Measurements from ENCODE around the gene ATXN2.

DNA sequence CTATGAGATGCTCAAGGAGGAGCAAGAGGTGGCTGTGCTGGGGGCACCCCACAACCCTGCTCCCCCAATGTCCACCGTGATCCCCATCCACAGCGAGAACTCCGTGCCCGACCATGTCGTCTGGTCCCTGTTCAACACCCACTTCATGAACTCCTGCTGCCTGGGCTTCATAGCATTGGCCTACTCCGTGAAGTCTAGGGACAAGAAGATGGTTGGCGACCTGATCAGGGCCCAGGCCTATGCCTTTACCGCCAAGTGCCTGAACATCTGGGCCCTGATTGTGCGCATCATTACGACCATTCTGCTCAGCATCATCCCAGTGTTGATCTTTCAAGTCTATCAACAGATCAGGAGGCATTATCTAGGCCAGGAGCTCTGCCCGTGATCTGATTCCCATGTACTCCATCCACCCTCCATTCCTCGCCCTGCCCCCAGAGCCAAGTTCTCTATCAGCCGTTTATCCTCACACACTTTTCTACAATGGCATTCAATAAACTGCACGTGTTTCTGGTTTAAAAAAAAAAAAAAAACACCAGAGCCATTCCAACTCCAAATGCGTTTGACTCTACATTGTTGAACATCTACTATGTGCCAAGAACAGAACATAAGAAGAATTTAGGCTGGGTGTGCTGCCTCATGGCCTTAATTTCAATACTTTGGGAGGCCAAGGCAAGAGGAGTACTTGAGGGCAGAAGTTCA lies 17.5 kb downstream of the ATXN2 start:
- TF ChIP-seq, protein P1, sequence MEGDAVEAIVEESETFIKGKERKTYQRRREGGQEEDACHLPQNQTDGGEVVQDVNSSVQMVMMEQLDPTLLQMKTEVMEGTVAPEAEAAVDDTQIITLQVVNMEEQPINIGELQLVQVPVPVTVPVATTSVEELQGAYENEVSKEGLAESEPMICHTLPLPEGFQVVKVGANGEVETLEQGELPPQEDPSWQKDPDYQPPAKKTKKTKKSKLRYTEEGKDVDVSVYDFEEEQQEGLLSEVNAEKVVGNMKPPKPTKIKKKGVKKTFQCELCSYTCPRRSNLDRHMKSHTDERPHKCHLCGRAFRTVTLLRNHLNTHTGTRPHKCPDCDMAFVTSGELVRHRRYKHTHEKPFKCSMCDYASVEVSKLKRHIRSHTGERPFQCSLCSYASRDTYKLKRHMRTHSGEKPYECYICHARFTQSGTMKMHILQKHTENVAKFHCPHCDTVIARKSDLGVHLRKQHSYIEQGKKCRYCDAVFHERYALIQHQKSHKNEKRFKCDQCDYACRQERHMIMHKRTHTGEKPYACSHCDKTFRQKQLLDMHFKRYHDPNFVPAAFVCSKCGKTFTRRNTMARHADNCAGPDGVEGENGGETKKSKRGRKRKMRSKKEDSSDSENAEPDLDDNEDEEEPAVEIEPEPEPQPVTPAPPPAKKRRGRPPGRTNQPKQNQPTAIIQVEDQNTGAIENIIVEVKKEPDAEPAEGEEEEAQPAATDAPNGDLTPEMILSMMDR (conservative IDR thresholded peaks at IDR 0.05; ENCODE audit: low read depth, low read length), result no peak
- TF ChIP-seq EZH2 (IDR thresholded peaks at IDR 0.05; ENCODE audit: low read length, unreplicated experiment) (no peak), EZH2phosphoT487 (IDR thresholded peaks at IDR 0.05; ENCODE audit: borderline replicate concordance, low read length) (no peak)
